Stimulated activated effector memory CD8-positive, alpha-beta T cell treated with anti-CD3 and anti-CD28 coated beads, Interleukin-12 subunit alpha, Interleukin-12 subunit beta, amount 100 ng/mL, for 72 hours (primary cell): ENCODE results near the gene CCDC106.

ENCODE experiments used
- ATAC-seq: fragments of 150-1000 bp; cut with Tn5 transposase; 2 replicates; pipeline ENCODE4 v1.10.0; 2021
- DNase-seq, 2 donors: peaks; one replicate each; pipeline ENCODE4 v3.0.0; 2021 to 2022; ENCODE audit warnings: low spot score in 2 of 2
- H3K27ac Mint-ChIP-seq: one replicate; pipeline ENCODE4 v1.8.0; 2022; ENCODE audit warnings: mild to moderate bottlenecking, mixed read lengths
- H3K36me3 Mint-ChIP-seq: one replicate; pipeline ENCODE4 v1.8.0; 2022; ENCODE audit warnings: mild to moderate bottlenecking, mixed read lengths
- H3K4me1 Mint-ChIP-seq: one replicate; pipeline ENCODE4 v1.8.0; 2022; ENCODE audit warnings: mixed read lengths
- H3K4me3 Mint-ChIP-seq: one replicate; pipeline ENCODE4 v1.8.0; 2022; ENCODE audit warnings: mild to moderate bottlenecking, mixed read lengths
- H3K9me3 Mint-ChIP-seq: one replicate; pipeline ENCODE4 v1.8.0; 2022; ENCODE audit warnings: mixed read lengths

Gene CCDC106

GRCh38 chr19:55684946-55685681, 37.1 kb downstream of the CCDC106 start:
- no peak for ATAC-seq
- no peak for DNase-seq
- Mint-ChIP-seq H3K27ac (no peak overlapping the region), H3K9me3 (no peaks in the 10 kb centered on the region), H3K4me3 (no peak overlapping the region), H3K4me1 (peaks cover 33% of the 10 kb centered on the region), H3K36me3 (peaks cover 79% of the 10 kb centered on the region)

GRCh38 chr19:55685776-55686175, 37.8 kb downstream of the CCDC106 start:
- Mint-ChIP-seq H3K4me3 (no peak overlapping the region), H3K9me3 (no peaks in the 10 kb centered on the region), H3K27ac (peak overlapping the region; percentile 81), H3K4me1 (peaks cover 26% of the 10 kb centered on the region), H3K36me3 (peaks cover 78% of the 10 kb centered on the region)
- DNase-seq (no peak), ATAC-seq (no peak)

GRCh38 chr19:55686311-55687050, 38.5 kb downstream of the CCDC106 start:
- peaks cover 24% of the 10 kb centered on the region for H3K4me1 Mint-ChIP-seq
- peak overlapping the region; percentile 81 for H3K27ac Mint-ChIP-seq
- H3K9me3 Mint-ChIP-seq, result no peaks in the 10 kb centered on the region
- no peak for DNase-seq
- H3K36me3 Mint-ChIP-seq, result peaks cover 80% of the 10 kb centered on the region
- no peak overlapping the region for H3K4me3 Mint-ChIP-seq
- ATAC-seq, result no peak

- Mint-ChIP-seq H3K4me3 (no peak overlapping the region), H3K36me3 (peaks cover 75% of the 10 kb centered on the region), H3K27ac (peak overlapping the region; percentile 81), H3K4me1 (peaks cover 24% of the 10 kb centered on the region), H3K9me3 (no peaks in the 10 kb centered on the region)
- no peak for ATAC-seq
- DNase-seq, result no peak
Observed at GRCh38 chr19:55687281-55688201, 39.5 kb downstream of the CCDC106 start.

- Mint-ChIP-seq H3K9me3 (no peaks in the 10 kb centered on the region), H3K4me1 (peaks cover 24% of the 10 kb centered on the region), H3K36me3 (peaks cover 75% of the 10 kb centered on the region), H3K27ac (peak overlapping the region; percentile 70), H3K4me3 (no peak overlapping the region)
- ATAC-seq (no peak), DNase-seq (no peak)
Observed at GRCh38 chr19:55688422-55689218, 40.6 kb downstream of the CCDC106 start.

- peaks cover 24% of the 10 kb centered on the region for H3K4me1 Mint-ChIP-seq
- ATAC-seq, result no peak
- no peak overlapping the region for H3K27ac Mint-ChIP-seq
- H3K4me3 Mint-ChIP-seq, result no peak overlapping the region
- DNase-seq, result no peak
- no peaks in the 10 kb centered on the region for H3K9me3 Mint-ChIP-seq
- peaks cover 76% of the 10 kb centered on the region for H3K36me3 Mint-ChIP-seq
Observed at GRCh38 chr19:55689411-55690108, 41.5 kb downstream of the CCDC106 start.

GRCh38 chr19:55690109-55690768, 42.2 kb downstream of the CCDC106 start:
- no peak for ATAC-seq
- no peaks in the 10 kb centered on the region for H3K9me3 Mint-ChIP-seq
- H3K27ac Mint-ChIP-seq, result no peak overlapping the region
- DNase-seq, result no peak
- peaks cover 20% of the 10 kb centered on the region for H3K4me1 Mint-ChIP-seq
- no peak overlapping the region for H3K4me3 Mint-ChIP-seq
- H3K36me3 Mint-ChIP-seq, result peaks cover 77% of the 10 kb centered on the region

GRCh38 chr19:55690769-55691545, 42.9 kb downstream of the CCDC106 start:
- DNase-seq (no peak), ATAC-seq (no peak)
- no peaks in the 10 kb centered on the region for H3K9me3 Mint-ChIP-seq
- no peak overlapping the region for H3K4me3 Mint-ChIP-seq
- no peak overlapping the region for H3K27ac Mint-ChIP-seq
- H3K4me1 Mint-ChIP-seq, result peaks cover 13% of the 10 kb centered on the region
- H3K36me3 Mint-ChIP-seq, result peaks cover 77% of the 10 kb centered on the region

GRCh38 chr19:55691561-55692481, 43.8 kb downstream of the CCDC106 start:
- Mint-ChIP-seq H3K4me1 (peaks cover 7% of the 10 kb centered on the region), H3K27ac (no peak overlapping the region), H3K9me3 (no peaks in the 10 kb centered on the region), H3K36me3 (peaks cover 77% of the 10 kb centered on the region), H3K4me3 (no peak overlapping the region)
- no peak for ATAC-seq
- DNase-seq, result no peak

GRCh38 chr19:55692681-55693081, 44.7 kb downstream of the CCDC106 start:
- ATAC-seq, result no peak
- no peak for DNase-seq
- Mint-ChIP-seq H3K9me3 (no peaks in the 10 kb centered on the region), H3K36me3 (peaks cover 74% of the 10 kb centered on the region), H3K4me3 (no peak overlapping the region), H3K27ac (no peak overlapping the region), H3K4me1 (no peaks in the 10 kb centered on the region)

- ATAC-seq, result no peak
- Mint-ChIP-seq H3K27ac (no peak overlapping the region), H3K4me1 (no peaks in the 10 kb centered on the region), H3K4me3 (no peak overlapping the region), H3K9me3 (no peaks in the 10 kb centered on the region), H3K36me3 (peaks cover 72% of the 10 kb centered on the region)
- no peak for DNase-seq
Observed at GRCh38 chr19:55693336-55693974, 45.4 kb downstream of the CCDC106 start.

GRCh38 chr19:55694241-55694655, 46.2 kb downstream of the CCDC106 start:
- no peak overlapping the region for H3K27ac Mint-ChIP-seq
- H3K4me1 Mint-ChIP-seq, result no peaks in the 10 kb centered on the region
- H3K4me3 Mint-ChIP-seq, result no peak overlapping the region
- no peaks in the 10 kb centered on the region for H3K9me3 Mint-ChIP-seq
- ATAC-seq, result no peak
- H3K36me3 Mint-ChIP-seq, result peaks cover 77% of the 10 kb centered on the region
- no peak for DNase-seq
